IMR-90 (cell line): ENCODE measurements around the gene FAM111A. TPM values are rescaled to one million over a fixed set of nuclear protein-coding genes. Genes with fewer than 3 reads are reported as not detected.

Experiments
- ATAC-seq: fragments of 200-7000 bp; cut with Tn5 transposase; 2 replicates; pipeline ENCODE4 v1.9.1; 2020; ENCODE audit warnings: low read depth, mild to moderate bottlenecking, moderate library complexity
- BruUV-seq: library from RNA; stranded (reverse); fragments of 400-500 nt; replicated peaks from 2 replicates; lab custom pipeline; 2021; lab: Mats Ljungman, UMichigan
- CTCF ChIA-PET: fragments of 300-600 bp; formaldehyde crosslinking; extraction: SDS; loops from one replicate; lab custom pipeline; 2021; ENCODE audit warnings: antibody characterized with exemption; lab: Yijun Ruan, JAX
- POLR2A ChIA-PET: fragments of 300-600 bp; sonication (Branson Sonifier 250); formaldehyde crosslinking; loops from one replicate; lab custom pipeline; 2022; ENCODE audit warnings: antibody characterized with exemption; ENCODE audit not compliant: unreplicated experiment; lab: Charles Lee
- DNase-seq: peaks from one replicate; pipeline ENCODE4 v3.0.0; 2013
- H2AFZ ChIP-seq: replicated peaks from 2 replicates; pipeline ENCODE3; 2013; ENCODE audit warnings: low read length, mild to moderate bottlenecking; ENCODE audit not compliant: poor library complexity
- H2AK5ac ChIP-seq: 2 replicates; pipeline ENCODE4 v1.6.1; 2013; ENCODE audit warnings: low read depth, low read length, inconsistent platforms
- H2AK9ac ChIP-seq: replicated peaks from 2 replicates; pipeline ENCODE3; 2013; ENCODE audit warnings: mild to moderate bottlenecking, low read depth, low read length, moderate library complexity; ENCODE audit not compliant: poor library complexity
- H2BK120ac ChIP-seq: 2 replicates; pipeline ENCODE4 v1.6.1; 2013; ENCODE audit warnings: low read depth, low read length, inconsistent platforms
- H2BK15ac ChIP-seq: 3 replicates; pipeline ENCODE4 v1.6.1; 2013; ENCODE audit warnings: low read depth, low read length, inconsistent platforms
- H2BK20ac ChIP-seq: 2 replicates; pipeline ENCODE4 v1.6.1; 2013; ENCODE audit warnings: low read depth, mild to moderate bottlenecking, inconsistent platforms, low read length, moderate library complexity
- H2BK5ac ChIP-seq: 2 replicates; pipeline ENCODE4 v1.6.1; 2013; ENCODE audit warnings: mild to moderate bottlenecking, low read depth, low read length, inconsistent platforms; ENCODE audit not compliant: poor library complexity, severe bottlenecking
- H3K14ac ChIP-seq: replicated peaks from 2 replicates; pipeline ENCODE4 v1.6.1; 2013; ENCODE audit warnings: low read depth, low read length, inconsistent platforms
- H3K18ac ChIP-seq: 2 replicates; pipeline ENCODE4 v1.6.1; 2013; ENCODE audit warnings: low read depth, low read length, control low read depth
- H3K23ac ChIP-seq: 2 replicates; pipeline ENCODE4 v1.6.1; 2013; ENCODE audit warnings: low read depth, low read length, inconsistent platforms
- H3K27ac ChIP-seq: 2 replicates; pipeline ENCODE4 v1.5.1; 2013; ENCODE audit warnings: mild to moderate bottlenecking, control low read depth, low read length; ENCODE audit not compliant: insufficient read depth
- H3K27me3 ChIP-seq: 2 replicates; pipeline ENCODE4 v1.6.1; 2013; ENCODE audit warnings: low read length; ENCODE audit not compliant: control insufficient read depth, insufficient read depth
- H3K36me3 ChIP-seq: 2 replicates; pipeline ENCODE4 v1.6.1; 2013; ENCODE audit warnings: low read length, mixed read lengths; ENCODE audit not compliant: control insufficient read depth, insufficient read depth
- H3K4ac ChIP-seq: 2 replicates; pipeline ENCODE4 v1.6.1; 2013; ENCODE audit warnings: low read depth, low read length, inconsistent platforms
- H3K4me1 ChIP-seq: 2 replicates; pipeline ENCODE4 v1.6.1; 2013; ENCODE audit warnings: low read length, mixed read lengths; ENCODE audit not compliant: control insufficient read depth, insufficient read depth
- H3K4me2 ChIP-seq: 2 replicates; pipeline ENCODE4 v1.6.1; 2013; ENCODE audit warnings: low read depth, mild to moderate bottlenecking, control low read depth, low read length, moderate library complexity
- H3K4me3 ChIP-seq: 2 replicates; pipeline ENCODE4 v1.5.1; 2013; ENCODE audit warnings: low read depth, mild to moderate bottlenecking, control low read depth, low read length, moderate library complexity; ENCODE audit not compliant: insufficient read depth
- H3K56ac ChIP-seq: 2 replicates; pipeline ENCODE4 v1.6.1; 2013; ENCODE audit warnings: low read length, inconsistent platforms; ENCODE audit not compliant: insufficient read depth; ENCODE audit errors: extremely low read depth
- H3K79me1 ChIP-seq, 2 experiments: 2 replicates each; pipeline ENCODE4 v1.6.1; 2013; ENCODE audit warnings: low read length in 2 of 2, inconsistent platforms in 1 of 2, low read depth in 1 of 2
- H3K9ac ChIP-seq: 2 replicates; pipeline ENCODE4 v1.6.1; 2013; ENCODE audit warnings: low read depth, low read length, control low read depth
- H3K9me1 ChIP-seq: 2 replicates; pipeline ENCODE4 v1.6.1; 2013; ENCODE audit warnings: low read length, inconsistent platforms; ENCODE audit not compliant: insufficient read depth
- H3K9me3 ChIP-seq: 2 replicates; pipeline ENCODE4 v1.6.1; 2013; ENCODE audit warnings: low read length; ENCODE audit not compliant: control insufficient read depth, insufficient read depth
- H4K20me1 ChIP-seq: 2 replicates; pipeline ENCODE4 v1.6.1; 2013; ENCODE audit warnings: low read length, inconsistent platforms; ENCODE audit not compliant: insufficient read depth
- H4K5ac ChIP-seq: 2 replicates; pipeline ENCODE4 v1.6.1; 2013; ENCODE audit warnings: mild to moderate bottlenecking, low read depth, low read length, control low read depth
- H4K8ac ChIP-seq, 2 experiments: 2 replicates each; pipeline ENCODE4 v1.6.1; 2013; ENCODE audit warnings: low read depth in 2 of 2, low read length in 2 of 2, control low read depth in 1 of 2, inconsistent platforms in 1 of 2
- H4K91ac ChIP-seq: 2 replicates; pipeline ENCODE4 v1.6.1; 2013; ENCODE audit warnings: low read depth, low read length, inconsistent platforms; ENCODE audit not compliant: insufficient read depth
- BHLHE40 ChIP-seq: fragments of 150-350 bp; IDR thresholded peaks from 2 replicates; pipeline ENCODE4 v1.6.1; 2016; ENCODE audit warnings: mild to moderate bottlenecking, low read depth, low read length
- CEBPB ChIP-seq: IDR thresholded peaks from 2 replicates; pipeline ENCODE4 v1.6.1; 2012; ENCODE audit warnings: low read depth, low read length, improper control_type of control experiment
- CHD1 ChIP-seq: IDR thresholded peaks from 2 replicates; pipeline ENCODE4 v1.6.1; 2012; ENCODE audit warnings: low read depth, low read length, improper control_type of control experiment
- CTCF ChIP-seq: conservative IDR thresholded peaks from 2 replicates; pipeline ENCODE4 v1.5.1; 2012; ENCODE audit warnings: mild to moderate bottlenecking, low read depth, low read length, improper control_type of control experiment
- ELK1 ChIP-seq: fragments of 150-350 bp; IDR thresholded peaks from 2 replicates; pipeline ENCODE4 v1.6.1; 2016; ENCODE audit warnings: low read depth, mild to moderate bottlenecking, low read length, moderate library complexity, borderline replicate concordance
- MAFK ChIP-seq: IDR thresholded peaks from 2 replicates; pipeline ENCODE4 v1.6.1; 2012; ENCODE audit warnings: low read depth, low read length, improper control_type of control experiment
- MXI1 ChIP-seq: IDR thresholded peaks from 2 replicates; pipeline ENCODE4 v1.6.1; 2012; ENCODE audit warnings: low read depth, mild to moderate bottlenecking, low read length, moderate library complexity, borderline replicate concordance
- POLR2A ChIP-seq: IDR thresholded peaks from 2 replicates; pipeline ENCODE4 v1.6.1; 2012; ENCODE audit warnings: mild to moderate bottlenecking, low read depth, low read length
- RAD21 ChIP-seq: IDR thresholded peaks from 2 replicates; pipeline ENCODE4 v1.6.1; 2012; ENCODE audit warnings: low read length, improper control_type of control experiment
- RFX5 ChIP-seq: IDR thresholded peaks from 2 replicates; pipeline ENCODE4 v1.8.0; 2012; ENCODE audit warnings: low read depth, mild to moderate bottlenecking, low read length, moderate library complexity
- SMC3 ChIP-seq: fragments of 150-350 bp; IDR thresholded peaks from 2 replicates; pipeline ENCODE4 v1.6.1; 2016; ENCODE audit warnings: low read depth, mild to moderate bottlenecking, antibody characterized with exemption, low read length, moderate library complexity
- USF2 ChIP-seq: fragments of 150-350 bp; IDR thresholded peaks from 2 replicates; pipeline ENCODE4 v1.6.1; 2017; ENCODE audit warnings: mild to moderate bottlenecking, antibody characterized with exemption, low read length, low read depth
- WGBS, 2 experiments: methylation state at CpG; one replicate each; pipeline versions ENCODE4 v1.1.5 to v1.1.7; 2013; ENCODE audit warnings: missing lambda C conversion rate in 2 of 2; ENCODE audit not compliant: insufficient read length in 1 of 2; ENCODE audit errors: extremely low coverage in 2 of 2; 5-methylcytosine and 5-hydroxymethylcytosine counted together
- dilution Hi-C: fragments of 300-500 bp; cut with HindIII; formaldehyde crosslinking; loops from one replicate; pipeline ENCODE4 v1.14.3; 2018; ENCODE audit warnings: low sequenced_read_pairs; ENCODE audit not compliant: unreplicated experiment
- in situ Hi-C: fragments of 300-500 bp; cut with MboI; formaldehyde crosslinking; loops from 3 replicates; pipeline ENCODE4 v1.14.3; 2019; ENCODE audit warnings: low sequenced_read_pairs, inconsistent platforms, mixed read lengths
- intact Hi-C: fragments of 100-400 bp; cut with micrococcal nuclease; formaldehyde crosslinking; loops from 2 replicates; pipeline ENCODE4 v1.10.0; 2022
- polyA plus RNA-seq, 3 experiments: library from polyadenylated mRNA; depleted of rRNA; stranded (reverse); fragments of >200 nt; gene quantifications; 2 replicates each; pipeline ENCODE4 v1.2.3, GENCODE V29; 2012; ENCODE audit warnings: low replicate concordance in 1 of 3
- total RNA-seq: library from RNA; depleted of rRNA; stranded (reverse); fragments of >200 nt; gene quantifications from 2 replicates; pipeline ENCODE4 v1.2.3, GENCODE V29; 2012

Gene FAM111A
- total and polyA plus RNA-seq, 2 of the 4 experiments (the other 2 are of a cell fraction): 19.9 to 36.4 TPM

GRCh38 chr11:59171508-59172322 is 29.1 kb downstream of the FAM111A start, which contains the start of gene DTX4:
Gene DTX4, plus strand, starts transcription at chr11:59172132. Its CDS starts 464 bp downstream, at chr11:59172596.
- no TSS peak for BruUV-seq
- Histone ChIP-seq H3K9ac (peak within 1 kb of the TSS; percentile 68), H3K27me3 (peaks cover 3% of the 10 kb centered on the region), H2BK20ac (no peak within 1 kb of the TSS), H4K5ac (peak within 1 kb of the TSS; percentile 6; the same call in 1 of the 2 replicates), H3K4me1 (peaks cover 11% of the 10 kb centered on the region), H3K79me1 (peaks cover 0 to 16% of the 10 kb centered on the region in 2 experiments; a peak in 2 of 4 replicates), H3K14ac (peak within 1 kb of the TSS; percentile 86), H3K27ac (peak within 1 kb of the TSS; percentile 61), H3K4me2 (peak within 1 kb of the TSS; percentile 91), H2AK9ac (peak within 1 kb of the TSS; percentile 85), H3K9me3 (no peaks in the 10 kb centered on the region), H4K91ac (peak within 1 kb of the TSS; percentile 86), H2BK15ac (no peak within 1 kb of the TSS; the same call in 2 of the 3 replicates), H3K36me3 (0 out of 2 replicates have a peak, but pooled peaks cover 2% of the 10 kb centered on the region), H4K8ac (peak within 1 kb of the TSS; percentile 80; a peak in 2 of 4 replicates), H3K23ac (peak within 1 kb of the TSS; percentile 66; the same call in 1 of the 2 replicates), H3K9me1 (peaks cover 7% of the 10 kb centered on the region; the same call in 1 of the 2 replicates), H3K56ac (no peak within 1 kb of the TSS), H3K18ac (peak within 1 kb of the TSS; percentile 61), H4K20me1 (peaks cover 5% of the 10 kb centered on the region; the same call in 1 of the 2 replicates), H2AK5ac (peak within 1 kb of the TSS; percentile 27; the same call in 1 of the 2 replicates), H2BK5ac (peak within 1 kb of the TSS; percentile 48), H3K4ac (peak within 1 kb of the TSS; percentile 78), H2BK120ac (peak within 1 kb of the TSS; percentile 63), H3K4me3 (peak within 1 kb of the TSS; percentile 54), H2AFZ (peak within 1 kb of the TSS; percentile 92)
- ChIA-PET POLR2A (interaction anchor here (0.5 to 0.9 kb wide), 2 partner anchors 32 to 33 kb away, joined by 3 to 4 read pairs; no protein-coding TSS in a partner anchor), CTCF (interaction anchor here (0.6 to 2.3 kb wide), 29 partner anchors 13 to 1879 kb away, joined by 3 to 25 read pairs (median 4); partner anchors contain the start of gene OR5A1)
- dilution Hi-C loops (no loop called here), in situ Hi-C loops (no loop called here), intact Hi-C loops (loop anchor here (1.0 to 5.0 kb wide), 6 partner anchors 15 to 511 kb away; no protein-coding TSS in a partner anchor)
- peak; percentile 86 for DNase-seq
- WGBS, 2 experiments: 0% methylated on average over 38 of the region's 64 CpGs; no CpG with 5 or more reads in 1 of the 2 experiments
- ATAC-seq: peak; percentile 87
- TF ChIP-seq MXI1: peak; percentile 78; the same call in 1 of the 2 replicates
- TF ChIP-seq CHD1: no peak
- TF ChIP-seq MAFK: no peak
- TF ChIP-seq CEBPB: peak; percentile 78
- TF ChIP-seq RFX5: no peak
- no peak for TF ChIP-seq ELK1
- TF ChIP-seq RAD21: peak; percentile 96
- 0 out of 2 replicates have a peak, but pooled peaks have one; percentile 31 for TF ChIP-seq BHLHE40
- TF ChIP-seq POLR2A: peak; percentile 48; the same call in 1 of the 2 replicates
- TF ChIP-seq CTCF: peak; percentile 98
- TF ChIP-seq SMC3: peak; percentile 94
- TF ChIP-seq USF2: no peak
